Neural progenitor cell (in vitro differentiated cells): ENCODE data around the gene OR6B3. TPM values are rescaled to one million over a fixed set of nuclear protein-coding genes. Genes with fewer than 3 reads are reported as not detected.

Experiments used
- DNase-seq: peaks from one replicate; pipeline ENCODE4 v3.0.0-alpha.2; 2016; ENCODE audit warnings: low spot score
- H2AFZ ChIP-seq: fragments of 200-600 bp; sonication (generic); replicated peaks from 2 replicates; pipeline ENCODE4 v1.6.1; 2016; ENCODE audit warnings: antibody characterized with exemption
- H3F3A ChIP-seq: fragments of 200-600 bp; sonication (generic); 2 replicates; pipeline ENCODE4 v1.6.1; 2016; ENCODE audit warnings: antibody characterized with exemption, low read depth
- H3K27ac ChIP-seq: fragments of 200-600 bp; sonication (generic); 2 replicates; pipeline ENCODE4 v1.5.1; 2016; ENCODE audit warnings: mild to moderate bottlenecking
- H3K27me3 ChIP-seq: fragments of 200-600 bp; sonication (generic); 2 replicates; pipeline ENCODE4 v1.6.1; 2016; ENCODE audit warnings: mild to moderate bottlenecking, moderate library complexity
- H3K36me3 ChIP-seq: fragments of 200-600 bp; sonication (generic); 2 replicates; pipeline ENCODE4 v1.5.1; 2016
- H3K4me1 ChIP-seq: fragments of 200-600 bp; sonication (generic); 2 replicates; pipeline ENCODE4 v1.6.1; 2016; ENCODE audit warnings: mixed run types
- H3K4me2 ChIP-seq: fragments of 200-600 bp; sonication (generic); 2 replicates; pipeline ENCODE4 v1.6.1; 2016
- H3K4me3 ChIP-seq: fragments of 200-600 bp; sonication (generic); 2 replicates; pipeline ENCODE4 v1.5.1; 2016
- H3K79me2 ChIP-seq: fragments of 200-600 bp; sonication (generic); 2 replicates; pipeline ENCODE4 v1.6.1; 2016; ENCODE audit warnings: low read depth
- H3K9ac ChIP-seq: fragments of 200-600 bp; sonication (generic); 2 replicates; pipeline ENCODE4 v1.6.1; 2016
- H3K9me3 ChIP-seq: fragments of 200-600 bp; sonication (generic); 2 replicates; pipeline ENCODE4 v1.5.1; 2016; ENCODE audit warnings: low read depth
- H4K20me1 ChIP-seq: fragments of 200-600 bp; sonication (generic); 2 replicates; pipeline ENCODE4 v1.6.1; 2016; ENCODE audit warnings: low read depth
- H3K27ac Mint-ChIP-seq: 3 replicates; pipeline ENCODE4 v1.8.0; 2021; ENCODE audit warnings: mixed read lengths
- H3K27me3 Mint-ChIP-seq: 2 replicates; pipeline ENCODE4 v1.8.0; 2022; ENCODE audit warnings: low read depth, mild to moderate bottlenecking, inconsistent platforms, moderate library complexity, mixed read lengths; ENCODE audit not compliant: insufficient read depth
- H3K36me3 Mint-ChIP-seq: 3 replicates; pipeline ENCODE4 v1.8.0; 2021; ENCODE audit warnings: mixed read lengths
- H3K4me1 Mint-ChIP-seq: 3 replicates; pipeline ENCODE4 v1.8.0; 2021; ENCODE audit warnings: mixed read lengths
- H3K4me3 Mint-ChIP-seq: 3 replicates; pipeline ENCODE4 v1.8.0; 2021; ENCODE audit warnings: mild to moderate bottlenecking, moderate library complexity, mixed read lengths
- H3K9me3 Mint-ChIP-seq: 3 replicates; pipeline ENCODE4 v1.8.0; 2020; ENCODE audit warnings: mixed read lengths
- CTCF ChIP-seq: fragments of 200-600 bp; sonication (generic); IDR thresholded peaks from 2 replicates; pipeline ENCODE4 v1.5.1; 2017; ENCODE audit warnings: antibody characterized with exemption, mild to moderate bottlenecking
- EZH2 ChIP-seq: fragments of 200-600 bp; sonication (generic); IDR thresholded peaks from 2 replicates; pipeline ENCODE4 v1.6.1; 2017; ENCODE audit warnings: antibody characterized with exemption, mild to moderate bottlenecking, moderate library complexity
- EZH2phosphoT487 ChIP-seq: fragments of 200-600 bp; sonication (generic); IDR thresholded peaks from 2 replicates; pipeline ENCODE4 v1.6.1; 2017; ENCODE audit warnings: antibody characterized with exemption
- total RNA-seq: library from RNA; depleted of rRNA; stranded (reverse); fragments of >200 nt; gene quantifications from 2 replicates; pipeline ENCODE4 v1.2.3, GENCODE V29; 2015; ENCODE audit warnings: low replicate concordance

OR6B3 gene
- total RNA-seq, 1 donor from 2014 or later = not detected

GRCh38 chr2:239997686-239998409 lies 55.5 kb downstream of the OR6B3 start:
- Mint-ChIP-seq H3K4me3 (no peak overlapping the region), H3K9me3 (no peaks in the 10 kb centered on the region), H3K27me3 (no peaks in the 10 kb centered on the region), H3K36me3 (peaks cover 18% of the 10 kb centered on the region), H3K4me1 (no peaks in the 10 kb centered on the region), H3K27ac (peak overlapping the region; percentile 13)
- no peak for DNase-seq
- Histone ChIP-seq H3K27ac (peak overlapping the region; percentile 37), H2AFZ (no peak overlapping the region), H3K9me3 (no peaks in the 10 kb centered on the region), H3K79me2 (no peaks in the 10 kb centered on the region), H4K20me1 (no peaks in the 10 kb centered on the region), H3K27me3 (no peaks in the 10 kb centered on the region), H3K4me3 (no peak overlapping the region), H3F3A (no peaks in the 10 kb centered on the region), H3K36me3 (no peaks in the 10 kb centered on the region), H3K9ac (peak overlapping the region; percentile 32), H3K4me1 (no peaks in the 10 kb centered on the region), H3K4me2 (no peak overlapping the region)
- TF ChIP-seq CTCF (no peak), EZH2phosphoT487 (no peak), EZH2 (no peak)

Other genes starting within 250 kb of the OR6B3 start
- gene NDUFA10, start 28.2 kb downstream of the OR6B3 start, total RNA-seq = 64.1 and 86.4 TPM in 2 replicates
- gene OR6B2, start 23.1 kb downstream of the OR6B3 start, total RNA-seq = not detected in 2 replicates
- 70.5 and 83.9 TPM in 2 replicates for gene COPS9, start 82.8 kb upstream of the OR6B3 start, total RNA-seq
- gene OTOS, start 87.1 kb upstream of the OR6B3 start, total RNA-seq = not detected in 2 replicates